Head of caudate nucleus (tissue), 42 donors: ENCODE data around the gene STAG1.
"Not testable (repeated sequence)": the region's sequence is repeated elsewhere in the genome, so short reads cannot be mapped to it uniquely, and the experiment has no call there.

Source experiments
- DNase-seq, 42 donors: peaks; one replicate each; pipeline versions ENCODE4 v3.0.0 to v3.0.0-alpha.2; 2020 to 2021; ENCODE audit warnings: mixed read lengths in 7 of 42
- intact Hi-C: fragments of 100-400 bp; cut with DNase I; formaldehyde crosslinking; loops from one replicate; pipeline ENCODE4 v1.15.0; 2022

The STAG1 gene

DNA sequence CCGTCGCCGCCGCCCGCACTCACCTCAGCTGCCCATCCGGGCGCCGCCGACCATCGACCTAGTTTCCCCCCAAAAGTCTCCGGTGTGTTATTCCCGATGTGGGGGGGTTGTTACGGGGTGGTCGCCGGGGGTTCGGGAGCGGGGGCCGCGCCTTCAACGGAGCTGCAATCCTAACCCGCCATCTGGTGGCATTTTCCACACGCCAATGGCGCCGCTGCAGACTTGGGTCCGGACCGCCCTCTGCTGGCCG is at the start of gene STAG1:
Gene STAG1 (minus strand): TSS at position 207 of the 250 bp plus-strand sequence. CDS start 121,480 bp downstream, outside the sequence.
- intact Hi-C loops, result loop anchor here (2.0 to 5.0 kb wide), 8 partner anchors 67 to 675 kb away; partner anchors contain the start of genes MSL2, NCK1, PCCB and SLC35G2
- no peak for DNase-seq

DNA sequence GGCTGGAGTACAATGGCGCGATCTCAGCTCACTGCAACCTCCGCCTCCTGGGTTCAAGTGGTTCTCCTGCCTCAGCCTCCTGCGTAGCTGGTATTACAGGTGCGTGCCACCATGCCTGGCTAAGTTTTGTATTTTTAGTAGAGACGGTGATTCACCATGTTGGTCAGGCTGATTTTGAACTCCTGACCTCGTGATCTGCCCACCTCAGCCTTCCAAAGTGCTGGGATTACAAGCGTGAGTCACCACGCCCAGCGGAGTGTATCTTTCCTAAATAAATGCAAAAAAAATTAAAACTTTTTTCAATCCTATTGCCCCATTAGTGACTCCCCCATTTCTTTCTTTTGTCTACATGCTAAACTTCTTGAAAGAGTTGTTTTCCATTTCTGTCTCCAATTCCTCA is 49.0 kb upstream of the STAG1 start:
- intact Hi-C loops, result not testable (repeated sequence)

DNA sequence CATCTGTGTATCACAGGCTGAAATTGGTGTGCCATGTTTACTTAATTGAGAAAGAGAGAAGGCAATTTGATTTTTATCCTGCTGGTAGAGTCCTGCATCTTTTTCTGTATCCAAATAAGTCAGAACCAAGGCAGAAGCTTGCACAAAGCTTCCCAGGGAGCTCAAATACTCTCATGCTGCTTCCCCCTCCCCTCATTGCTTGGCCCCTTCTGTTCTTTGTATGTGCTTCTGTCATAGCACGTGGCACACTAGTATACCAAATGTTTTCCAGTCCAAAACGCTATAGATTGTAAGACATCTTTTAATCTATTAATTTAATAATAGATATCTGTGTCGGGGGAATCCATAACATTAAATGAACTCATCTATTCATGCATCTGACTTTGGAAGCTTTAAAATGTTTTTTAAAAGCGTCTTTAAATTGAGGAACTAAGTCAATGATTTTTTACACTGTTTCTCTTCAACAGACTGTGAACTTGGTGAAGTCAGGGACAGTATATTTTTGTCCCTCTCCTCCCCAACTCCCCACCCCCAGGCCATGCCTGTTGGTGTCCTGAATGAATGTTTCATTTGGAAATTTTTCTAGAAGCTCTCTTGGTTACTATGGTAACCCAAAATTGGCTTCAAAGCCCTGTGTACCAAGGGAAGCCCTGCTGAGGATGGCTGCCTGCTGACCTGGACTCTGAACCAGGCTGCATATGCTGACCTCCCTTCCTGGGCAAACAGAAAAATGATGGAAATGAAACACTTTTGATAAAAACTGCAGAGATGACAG is 40.6 kb upstream of the STAG1 start:
- DNase-seq, result peak in 18 of 42 donors; percentile 4 to 39 (median 15)
- intact Hi-C loops, result no loop called here

More for the DNA sequence above, 49.0 kb upstream of the STAG1 start:
- not testable (repeated sequence) for DNase-seq

DNA sequence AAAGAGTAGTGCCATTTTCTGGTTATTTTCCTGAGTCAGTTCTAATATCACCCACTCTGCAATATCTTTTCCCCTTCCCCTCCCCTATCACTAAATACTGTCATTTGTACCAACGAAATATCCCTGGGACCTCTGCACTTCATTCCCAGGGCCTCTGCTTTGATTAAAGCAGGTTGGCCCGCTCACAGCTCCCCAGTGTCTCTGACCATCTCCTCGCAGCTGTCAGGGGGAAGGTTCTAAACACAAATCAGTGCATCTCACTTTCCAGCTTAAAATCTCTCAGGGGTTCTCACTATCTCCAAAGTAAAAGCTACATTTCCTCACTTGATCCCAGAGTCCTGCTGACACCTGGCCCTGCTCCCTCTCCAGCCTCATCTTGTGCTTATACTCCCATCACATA is 38.6 kb upstream of the STAG1 start:
- DNase-seq, result no peak
- intact Hi-C loops, result no loop called here

DNA sequence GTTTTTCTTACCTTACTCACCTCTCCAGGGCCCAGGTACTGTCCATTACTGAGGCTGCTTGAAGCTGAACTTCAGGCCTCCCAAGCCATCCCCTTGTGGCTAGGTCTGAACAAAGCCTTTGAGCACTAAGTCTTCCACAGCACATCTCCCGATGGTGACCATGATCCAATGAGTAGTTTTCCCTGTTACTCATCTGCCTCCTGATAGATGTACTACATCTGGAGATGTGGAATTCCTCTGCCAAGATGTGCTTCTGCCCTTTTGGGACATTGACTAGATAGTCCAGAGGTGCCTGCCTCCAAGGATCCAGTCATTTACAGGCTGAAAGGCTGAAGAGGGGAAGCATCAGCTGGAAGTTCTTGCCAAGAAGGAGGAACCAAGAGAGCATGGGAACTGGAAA is 37.8 kb upstream of the STAG1 start:
- DNase-seq, result no peak
- intact Hi-C loops, result no loop called here

DNA sequence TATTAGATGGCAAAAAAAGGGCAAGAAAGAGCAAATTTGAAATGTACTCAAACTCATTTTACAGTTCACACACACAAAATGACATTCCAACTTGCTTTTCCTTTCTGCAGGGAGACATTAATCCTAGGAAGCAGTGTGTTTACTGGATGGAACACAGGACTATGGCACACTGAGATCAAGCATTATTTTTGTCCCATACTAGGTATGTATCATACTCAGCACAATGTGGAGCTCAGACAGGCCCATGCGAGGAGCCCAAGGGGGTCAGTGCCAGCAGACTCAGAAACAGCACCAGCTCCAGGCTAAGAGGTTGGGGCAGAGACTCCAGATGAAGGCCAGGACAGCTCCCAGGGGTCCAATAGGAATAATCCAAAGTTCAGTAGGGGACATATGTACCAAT is 36.0 kb upstream of the STAG1 start:
- intact Hi-C loops, result no loop called here
- no peak for DNase-seq

DNA sequence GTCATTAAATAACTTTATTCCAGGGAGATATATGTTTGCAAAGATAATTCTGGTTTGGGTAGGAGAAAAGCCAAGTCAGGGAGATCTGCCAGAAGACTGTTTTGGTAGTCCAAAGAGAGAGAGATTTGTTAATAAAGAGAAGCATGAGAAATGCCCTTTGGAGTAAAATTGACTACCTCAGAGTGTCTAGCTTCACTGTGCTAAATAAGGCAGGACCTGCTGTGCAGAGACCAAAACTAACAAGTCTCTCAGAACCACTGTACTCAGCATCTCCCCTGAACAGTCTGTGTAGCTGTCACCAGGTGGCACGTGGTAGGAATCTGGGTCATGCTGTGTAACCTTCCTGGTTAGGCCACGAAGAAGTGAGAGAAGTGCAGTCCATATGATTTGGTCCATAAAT is 35.2 kb upstream of the STAG1 start:
- peak in 8 of 42 donors; percentile 5 to 45 (median 18) for DNase-seq
- intact Hi-C loops, result no loop called here

DNA sequence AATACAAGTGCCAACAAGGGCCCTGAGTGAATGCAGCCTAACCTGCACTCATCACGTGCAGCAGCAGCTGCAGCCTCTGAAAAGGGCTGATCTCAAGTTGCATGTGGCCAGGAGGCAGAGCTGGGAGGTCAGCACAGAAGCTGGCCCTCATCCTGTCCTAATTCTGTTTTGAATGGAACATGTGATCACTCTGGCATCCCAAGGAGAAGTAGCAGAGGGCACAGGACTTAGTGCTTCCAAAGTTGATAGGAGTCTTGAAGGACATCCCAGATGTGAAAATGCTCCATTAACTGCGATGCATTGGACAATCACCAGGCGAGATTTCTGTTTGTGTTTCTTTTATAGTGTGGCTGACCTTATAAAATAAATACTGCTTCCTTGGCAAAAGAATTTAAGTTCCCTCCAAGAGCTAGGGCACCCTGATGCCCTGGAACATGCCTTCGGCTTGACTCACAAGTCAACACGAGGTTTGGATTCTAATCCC is 31.6 kb upstream of the STAG1 start:
- intact Hi-C loops, result no loop called here
- DNase-seq, result no peak

DNA sequence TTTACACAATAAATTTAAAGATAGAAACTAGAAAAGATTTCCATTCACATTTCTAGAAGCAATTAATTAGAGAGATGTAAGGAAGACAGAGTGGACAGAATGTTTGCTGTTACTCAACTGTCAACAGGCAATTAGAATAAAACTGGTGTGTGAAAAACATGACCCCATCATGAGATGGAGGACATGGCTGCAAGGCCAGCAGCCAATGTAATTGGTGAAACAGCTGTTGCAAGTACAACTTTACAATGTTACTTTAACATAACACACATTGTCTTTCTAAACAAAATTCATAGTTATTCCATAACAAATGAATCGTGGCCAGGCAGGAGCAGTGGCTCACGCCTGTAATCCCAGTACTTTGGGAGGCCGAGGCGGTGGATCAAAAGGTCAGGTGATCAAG is 28.6 kb upstream of the STAG1 start:
- no peak for DNase-seq
- intact Hi-C loops, result no loop called here

DNA sequence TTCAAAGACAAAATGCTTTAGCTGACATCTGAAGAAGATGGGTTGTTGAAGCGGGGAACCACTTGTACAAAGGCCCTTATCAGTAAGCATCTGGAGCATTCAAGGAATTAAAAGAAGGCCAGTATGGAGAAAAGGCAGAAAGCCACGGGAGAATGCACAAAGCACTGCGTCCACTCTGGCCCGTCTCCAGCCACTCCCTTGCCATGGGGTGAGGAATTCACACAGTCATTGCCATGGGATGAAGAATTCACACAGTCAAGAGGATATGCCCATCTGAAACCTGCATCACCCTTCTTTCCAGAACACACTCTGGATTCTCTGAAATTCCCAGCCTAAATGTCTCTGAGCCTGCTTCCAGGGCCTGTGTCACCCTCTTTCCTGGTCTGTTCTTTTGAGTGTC is 26.7 kb upstream of the STAG1 start:
- intact Hi-C loops, result no loop called here
- DNase-seq, result no peak

DNA sequence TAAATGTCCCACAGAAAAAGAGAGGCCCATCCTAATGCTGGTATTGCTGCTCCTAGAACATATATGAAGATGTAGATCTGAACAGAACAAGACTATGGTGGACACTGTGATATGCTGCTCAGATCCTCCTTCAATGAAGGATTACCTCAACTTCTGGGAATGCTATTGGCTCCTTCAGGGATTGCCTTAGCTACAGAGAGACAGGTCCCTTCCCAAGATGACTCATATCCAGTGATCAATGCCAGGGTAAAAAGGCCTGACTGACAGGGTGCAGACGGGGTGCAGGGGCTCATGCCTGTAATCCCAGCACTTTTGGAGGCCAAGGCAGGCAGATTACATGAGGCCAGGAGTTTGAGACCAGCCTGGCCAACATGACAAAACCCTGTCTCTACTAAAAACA is 20.5 kb upstream of the STAG1 start:
- DNase-seq, result no peak
- intact Hi-C loops, result no loop called here

DNA sequence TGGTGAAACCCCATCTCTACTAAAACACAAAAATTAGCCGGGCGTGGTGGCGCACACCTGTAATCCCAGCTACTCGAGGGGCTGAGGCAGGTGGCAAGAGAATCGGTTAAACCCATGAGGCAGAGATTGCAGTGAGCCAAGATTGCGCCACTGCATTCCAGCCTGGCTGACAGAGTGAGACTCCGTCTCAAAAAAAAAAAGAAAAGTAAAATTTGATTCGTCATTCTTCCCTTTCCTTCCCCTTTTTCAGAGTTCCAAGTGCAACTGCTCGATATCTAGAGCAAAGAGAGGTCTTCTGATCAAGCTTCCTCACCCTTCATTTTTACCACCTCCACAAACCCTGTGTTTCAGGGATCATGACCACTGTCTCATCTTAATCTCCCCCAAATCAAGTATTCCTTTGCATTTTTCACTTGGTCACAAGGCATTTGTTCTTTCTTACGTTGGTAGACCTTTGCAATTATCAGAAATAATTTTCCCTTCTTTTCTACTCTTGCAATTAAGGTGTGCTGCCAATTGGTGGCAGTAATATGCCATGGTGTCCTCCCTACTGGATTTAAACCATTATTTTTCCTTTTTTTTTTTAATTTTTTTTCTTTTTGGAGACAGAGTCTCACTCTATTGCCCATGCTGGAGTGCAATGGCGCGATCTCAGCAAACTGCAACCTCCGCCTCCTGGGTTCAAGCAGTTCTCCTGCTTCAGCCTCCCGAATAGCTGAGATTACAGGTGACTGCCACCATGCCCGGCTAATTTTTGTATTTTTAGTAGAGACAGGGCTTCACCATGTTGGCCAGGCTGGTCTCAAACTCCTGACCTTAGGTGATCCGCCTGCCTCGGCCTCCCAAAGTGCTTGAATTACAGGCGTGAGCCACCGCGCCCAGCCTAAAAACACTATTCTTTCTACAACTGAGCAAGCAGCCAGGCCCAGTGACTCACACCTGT is 6.3 kb upstream of the STAG1 start:
- intact Hi-C loops, result not testable (repeated sequence)
- peak in 2 of 42 donors; percentile 6 to 32 for DNase-seq

DNA sequence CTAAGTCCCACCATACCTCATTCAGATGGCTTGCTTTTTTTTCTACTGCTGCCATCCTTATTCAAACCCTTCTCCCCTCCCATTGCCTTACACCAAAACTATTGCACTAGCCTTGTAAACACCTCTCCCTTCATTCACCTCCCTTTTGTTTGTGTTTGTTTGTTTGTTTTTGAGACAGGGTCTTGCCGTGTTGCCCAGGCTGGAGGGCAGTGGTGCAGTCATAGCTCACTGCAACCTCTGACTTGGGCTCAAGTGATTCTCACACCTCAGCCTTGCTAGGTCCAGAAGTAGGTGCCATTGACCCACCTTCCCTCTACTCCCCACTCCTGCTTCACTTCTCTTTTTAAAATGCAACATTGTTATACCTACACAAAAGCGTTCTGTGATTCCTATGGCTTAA is 3.0 kb upstream of the STAG1 start:
- no peak for DNase-seq
- intact Hi-C loops, result no loop called here

DNA sequence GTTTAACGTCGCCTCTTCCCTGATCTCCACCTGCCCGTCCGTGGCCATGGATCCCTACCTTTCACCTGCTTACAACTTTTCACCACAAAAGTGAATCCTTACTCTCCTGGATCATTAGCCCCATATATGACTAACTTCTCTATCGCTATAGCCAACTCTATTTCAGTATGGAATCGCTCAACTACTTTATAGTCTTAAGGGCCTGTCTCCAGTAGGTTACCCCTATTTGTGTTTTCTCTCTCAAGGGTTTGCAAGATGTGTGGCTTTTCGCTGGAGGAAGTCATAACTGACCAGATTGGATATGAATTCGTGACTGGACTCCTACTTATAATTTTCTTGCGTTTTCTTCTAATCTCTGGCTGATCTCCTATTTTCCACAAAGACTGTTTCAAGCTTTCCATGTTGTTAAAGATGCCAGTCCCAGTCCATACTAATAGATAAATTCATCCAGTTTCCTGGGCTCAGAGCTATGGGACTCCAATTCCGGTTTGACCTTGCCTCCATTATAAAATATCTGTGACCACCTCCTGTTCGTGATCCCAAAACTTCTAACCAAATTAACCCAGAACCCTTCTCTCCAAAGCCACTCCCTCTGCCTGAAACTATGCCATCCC is 1.3 kb upstream of the STAG1 start:
- no peak for DNase-seq
- intact Hi-C loops, result loop anchor here (2.0 to 5.0 kb wide), 8 partner anchors 65 to 676 kb away; partner anchors contain the start of genes MSL2, NCK1, PCCB and SLC35G2

DNA sequence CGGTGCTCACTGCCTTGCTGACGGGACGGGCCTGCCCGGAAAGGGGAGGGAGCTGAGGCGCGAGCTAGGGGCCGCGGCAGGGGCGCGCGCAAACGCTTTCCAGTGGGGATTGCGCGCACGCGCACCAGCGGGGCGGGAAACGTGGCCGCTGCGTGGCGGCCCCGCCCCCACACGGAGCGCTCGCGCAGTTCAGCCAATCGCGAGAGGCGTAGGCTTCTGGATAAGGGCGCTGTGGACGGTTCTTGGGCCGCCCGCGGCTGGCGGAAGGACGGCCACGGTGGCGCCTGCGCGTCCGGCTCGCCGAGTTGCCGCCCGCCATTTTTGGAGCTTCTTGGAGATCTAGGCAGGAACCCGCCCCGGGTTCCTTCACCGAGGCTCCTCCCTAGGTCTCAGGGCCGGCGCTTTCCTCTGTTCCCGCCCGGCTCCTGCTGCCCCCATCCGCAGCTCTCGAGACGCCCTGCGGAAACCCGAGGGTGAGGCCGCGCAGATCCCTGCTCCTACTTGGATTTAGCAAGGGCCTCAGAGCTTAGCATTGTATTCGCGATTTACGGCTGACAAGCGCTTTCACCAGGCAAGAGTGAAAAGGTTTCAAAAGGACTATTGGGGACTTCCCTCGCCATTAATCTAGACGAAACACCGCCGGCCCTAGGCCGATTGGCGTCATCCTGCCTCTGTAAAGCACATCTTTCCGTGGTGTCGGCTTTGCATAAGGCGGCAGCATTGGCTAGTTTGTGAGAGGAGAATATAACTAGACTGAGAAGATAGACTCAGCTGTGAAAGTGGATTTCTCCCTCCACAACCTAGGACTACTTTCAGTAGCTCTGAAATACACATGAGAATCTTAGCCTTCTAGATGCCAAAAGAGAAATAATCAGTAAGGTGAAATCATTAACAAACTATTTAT is 496 bp upstream of the STAG1 start:
- intact Hi-C loops, result loop anchor here (2.0 to 5.0 kb wide), 8 partner anchors 66 to 675 kb away; partner anchors contain the start of genes MSL2, NCK1, PCCB and SLC35G2
- peak; percentile 95 to 100 (median 99) for DNase-seq

DNA sequence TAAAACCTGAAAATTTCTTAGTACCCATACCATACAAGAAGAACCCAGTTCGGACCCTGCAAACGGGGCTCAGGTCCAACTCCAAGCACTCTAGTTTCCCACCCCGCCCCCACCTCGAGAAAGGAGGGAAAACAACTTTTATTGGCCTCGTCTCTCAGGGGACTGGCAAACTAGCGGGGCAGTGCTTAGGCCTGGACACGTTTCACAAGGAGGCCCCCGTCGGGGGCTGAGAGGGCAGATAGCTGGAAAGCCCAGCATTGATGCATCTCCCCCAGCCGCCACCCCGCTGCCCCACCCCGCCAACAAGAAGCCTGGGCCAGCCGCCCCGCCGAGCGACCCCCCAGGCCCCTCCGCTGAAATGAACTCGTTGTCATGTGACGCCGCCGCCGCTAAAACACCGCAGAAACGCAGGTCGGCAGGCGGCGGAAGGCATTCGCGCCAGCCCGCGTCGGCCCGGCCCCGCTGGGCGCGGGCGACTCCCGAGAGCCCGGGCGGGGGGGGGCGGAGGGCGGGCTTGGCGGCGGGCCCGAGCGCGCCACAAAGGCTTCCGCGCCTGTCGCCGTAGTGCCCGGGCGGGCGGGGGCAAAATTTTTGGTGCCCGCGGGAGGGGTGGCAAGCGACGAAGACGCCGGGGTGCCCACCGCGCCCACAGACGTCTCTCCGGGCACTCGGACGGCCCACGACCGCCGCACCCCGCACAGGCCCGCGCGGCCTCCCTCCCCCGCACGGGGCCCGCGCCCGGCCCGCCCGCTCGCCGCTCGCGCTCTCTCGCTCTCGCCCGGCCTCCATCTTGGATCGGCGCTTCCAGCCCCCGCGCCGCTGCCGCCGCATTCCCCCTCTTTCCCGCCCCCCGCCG is 634 bp downstream of the STAG1 start:
- intact Hi-C loops, result loop anchor here (2.0 to 5.0 kb wide), 8 partner anchors 67 to 674 kb away; partner anchors contain the start of genes MSL2, NCK1, PCCB and SLC35G2
- DNase-seq, result peak; percentile 44 to 89 (median 77)

DNA sequence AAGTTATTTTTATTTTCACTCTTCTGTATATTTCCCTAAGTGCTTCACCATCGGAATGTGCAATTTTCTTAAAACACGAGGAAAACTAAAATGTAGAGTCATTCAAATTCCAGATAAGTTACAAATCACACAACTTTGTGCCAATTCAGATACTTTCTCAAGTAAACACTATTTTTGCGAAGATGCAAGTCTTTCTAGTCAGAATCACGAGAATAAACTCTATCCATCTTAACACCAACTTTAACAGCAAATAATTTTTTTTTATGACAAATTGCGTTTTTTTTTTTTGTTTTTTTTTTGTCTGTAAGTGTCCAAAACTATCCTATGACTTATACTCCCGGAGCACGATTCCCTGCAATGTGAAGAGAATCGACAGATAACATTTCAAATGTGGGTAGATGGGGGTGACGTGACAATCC is 1.3 kb downstream of the STAG1 start:
- no peak for DNase-seq

More for the DNA sequence above, 1.3 kb downstream of the STAG1 start:
- intact Hi-C loops, result loop anchor here (5.0 kb wide), 5 partner anchors 111 to 674 kb away; partner anchors contain the start of genes MSL2, NCK1 and PCCB
